Measurements from ENCODE around the gene E2F3.

E2F3 gene

GRCh38 chr6:20375436-20375835 lies 26.2 kb upstream of the E2F3 start:
- Mint-ChIP-seq H3K27me3 (no peaks in the 10 kb centered on the region), H3K9me3 (peaks cover 0 to 5% of the 10 kb centered on the region in 2 donors), H3K4me3 (no peak overlapping the region), H3K4me1 (ENCODE audit: low read depth in 2 of 2) (peaks cover 8 to 24% of the 10 kb centered on the region in 2 donors), H3K27ac (no peak overlapping the region), H3K36me3 (ENCODE audit: insufficient read depth) (peaks cover 4% of the 10 kb centered on the region)
- ATAC-seq (replicated peaks) (no peak), DNase-seq (no peak)

- Mint-ChIP-seq H3K9me3 (no peaks in the 10 kb centered on the region), H3K27ac (peak overlapping the region; percentile 6 to 55), H3K4me1 (ENCODE audit: low read depth in 2 of 2) (peaks cover 4 to 13% of the 10 kb centered on the region in 2 donors), H3K4me3 (no peak overlapping the region), H3K36me3 (ENCODE audit: insufficient read depth) (no peaks in the 10 kb centered on the region), H3K27me3 (no peaks in the 10 kb centered on the region)
- ATAC-seq (replicated peaks): no peak
- no peak for DNase-seq
Observed at GRCh38 chr6:20377623-20378265, 23.9 kb upstream of the E2F3 start.

- Mint-ChIP-seq H3K27me3 (no peaks in the 10 kb centered on the region), H3K4me1 (ENCODE audit: low read depth in 2 of 2) (peaks cover 4 to 13% of the 10 kb centered on the region in 2 donors), H3K27ac (no peak overlapping the region), H3K36me3 (ENCODE audit: insufficient read depth) (no peaks in the 10 kb centered on the region), H3K9me3 (no peaks in the 10 kb centered on the region), H3K4me3 (no peak overlapping the region)
- DNase-seq (no peak), ATAC-seq (replicated peaks) (no peak)
Observed at GRCh38 chr6:20379231-20379630, 22.4 kb upstream of the E2F3 start.

- peaks cover 0 to 1% of the 10 kb centered on the region in 2 donors for H3K4me1 Mint-ChIP-seq (ENCODE audit: low read depth in 2 of 2)
- H3K27me3 Mint-ChIP-seq: no peaks in the 10 kb centered on the region
- H3K27ac Mint-ChIP-seq: no peak overlapping the region
- H3K4me3 Mint-ChIP-seq: no peak overlapping the region
- H3K36me3 Mint-ChIP-seq (ENCODE audit: insufficient read depth): no peaks in the 10 kb centered on the region
- ATAC-seq (replicated peaks): no peak
- DNase-seq: no peak
- H3K9me3 Mint-ChIP-seq: no peaks in the 10 kb centered on the region
Observed at GRCh38 chr6:20386218-20386617, 15.5 kb upstream of the E2F3 start.

GRCh38 chr6:20389066-20389465 lies 12.6 kb upstream of the E2F3 start:
- H3K27ac Mint-ChIP-seq: no peak overlapping the region
- ATAC-seq (replicated peaks): no peak
- H3K4me1 Mint-ChIP-seq (ENCODE audit: low read depth in 2 of 2): peaks cover 0 to 1% of the 10 kb centered on the region in 2 donors

GRCh38 chr6:20393297-20393696 lies 8.4 kb upstream of the E2F3 start:
- no peaks in the 10 kb centered on the region for H3K27me3 Mint-ChIP-seq
- H3K27ac Mint-ChIP-seq: no peak overlapping the region
- H3K4me1 Mint-ChIP-seq (ENCODE audit: low read depth in 2 of 2): peaks cover 1 to 2% of the 10 kb centered on the region in 2 donors
- DNase-seq (no peak), ATAC-seq (replicated peaks) (no peak)
- H3K4me3 Mint-ChIP-seq: no peak overlapping the region
- no peaks in the 10 kb centered on the region for H3K36me3 Mint-ChIP-seq (ENCODE audit: insufficient read depth)
- H3K9me3 Mint-ChIP-seq: no peaks in the 10 kb centered on the region

More at GRCh38 chr6:20389066-20389465, 12.6 kb upstream of the E2F3 start:
- no peak overlapping the region for H3K4me3 Mint-ChIP-seq
- no peaks in the 10 kb centered on the region for H3K36me3 Mint-ChIP-seq (ENCODE audit: insufficient read depth)
- no peaks in the 10 kb centered on the region for H3K27me3 Mint-ChIP-seq
- no peak for DNase-seq
- H3K9me3 Mint-ChIP-seq: no peaks in the 10 kb centered on the region

- peak overlapping the region; percentile 100 for H3K4me3 Mint-ChIP-seq
- peak overlapping the region in 1 of 2 donors; percentile 71 for H3K27ac Mint-ChIP-seq
- no peaks in the 10 kb centered on the region for H3K9me3 Mint-ChIP-seq
- peaks cover 16% of the 10 kb centered on the region for H3K36me3 Mint-ChIP-seq (ENCODE audit: insufficient read depth)
- H3K4me1 Mint-ChIP-seq (ENCODE audit: low read depth in 2 of 2): peaks cover 19 to 38% of the 10 kb centered on the region in 2 donors
- ATAC-seq (replicated peaks) (no peak), DNase-seq (no peak)
- H3K27me3 Mint-ChIP-seq: no peaks in the 10 kb centered on the region
Observed at GRCh38 chr6:20399518-20399917, 2.2 kb upstream of the E2F3 start.

GRCh38 chr6:20400456-20401204 lies 1.0 kb upstream of the E2F3 start:
- peaks cover 22 to 42% of the 10 kb centered on the region in 2 donors for H3K4me1 Mint-ChIP-seq (ENCODE audit: low read depth in 2 of 2)
- peak overlapping the region; percentile 100 for H3K4me3 Mint-ChIP-seq
- H3K27ac Mint-ChIP-seq: peak overlapping the region; percentile 94 to 97
- no peaks in the 10 kb centered on the region for H3K9me3 Mint-ChIP-seq
- ATAC-seq (replicated peaks) (no peak), DNase-seq (peak in 2 of 3 experiments; percentile 20 to 31)
- H3K27me3 Mint-ChIP-seq: no peaks in the 10 kb centered on the region
- H3K36me3 Mint-ChIP-seq (ENCODE audit: insufficient read depth): peaks cover 19% of the 10 kb centered on the region

GRCh38 chr6:20402092-20402341 lies 338 bp downstream of the E2F3 start:
- DNase-seq (no peak), ATAC-seq (replicated peaks) (no peak)
- peaks cover 23 to 53% of the 10 kb centered on the region in 2 donors for H3K4me1 Mint-ChIP-seq (ENCODE audit: low read depth in 2 of 2)
- peak overlapping the region; percentile 100 for H3K4me3 Mint-ChIP-seq
- H3K27me3 Mint-ChIP-seq: no peaks in the 10 kb centered on the region
- peaks cover 19% of the 10 kb centered on the region for H3K36me3 Mint-ChIP-seq (ENCODE audit: insufficient read depth)
- peak overlapping the region; percentile 94 to 97 for H3K27ac Mint-ChIP-seq
- H3K9me3 Mint-ChIP-seq: no peaks in the 10 kb centered on the region

- DNase-seq (peak; percentile 33 to 35 (median 33)), ATAC-seq (replicated peaks) (peak; percentile 2)
- H3K27me3 Mint-ChIP-seq: no peaks in the 10 kb centered on the region
- no peaks in the 10 kb centered on the region for H3K9me3 Mint-ChIP-seq
- peak overlapping the region; percentile 100 for H3K4me3 Mint-ChIP-seq
- H3K27ac Mint-ChIP-seq: peak overlapping the region in 1 of 2 donors; percentile 97
- H3K36me3 Mint-ChIP-seq (ENCODE audit: insufficient read depth): peaks cover 19% of the 10 kb centered on the region
- peaks cover 26 to 58% of the 10 kb centered on the region in 2 donors for H3K4me1 Mint-ChIP-seq (ENCODE audit: low read depth in 2 of 2)
Observed at GRCh38 chr6:20402342-20403069, 827 bp downstream of the E2F3 start.

GRCh38 chr6:20403070-20403765 lies 1.5 kb downstream of the E2F3 start:
- peak; percentile 51 for ATAC-seq (replicated peaks)
- H3K4me1 Mint-ChIP-seq (ENCODE audit: low read depth in 2 of 2): peaks cover 26 to 63% of the 10 kb centered on the region in 2 donors
- peaks cover 19% of the 10 kb centered on the region for H3K36me3 Mint-ChIP-seq (ENCODE audit: insufficient read depth)
- no peaks in the 10 kb centered on the region for H3K27me3 Mint-ChIP-seq
- H3K4me3 Mint-ChIP-seq: peak overlapping the region; percentile 100
- H3K27ac Mint-ChIP-seq: peak overlapping the region; percentile 44 to 92
- no peaks in the 10 kb centered on the region for H3K9me3 Mint-ChIP-seq
- peak; percentile 75 to 76 (median 76) for DNase-seq

- Mint-ChIP-seq H3K9me3 (no peaks in the 10 kb centered on the region), H3K4me1 (ENCODE audit: low read depth in 2 of 2) (peaks cover 28 to 62% of the 10 kb centered on the region in 2 donors), H3K27me3 (no peaks in the 10 kb centered on the region), H3K36me3 (ENCODE audit: insufficient read depth) (peaks cover 19% of the 10 kb centered on the region), H3K27ac (peak overlapping the region; percentile 44 to 92), H3K4me3 (peak overlapping the region; percentile 100)
- peak; percentile 16 for ATAC-seq (replicated peaks)
- peak; percentile 47 to 58 (median 49) for DNase-seq
Observed at GRCh38 chr6:20403766-20404640, 2.3 kb downstream of the E2F3 start.
